Measurements from ENCODE around the gene STYXL1. TPM values are rescaled to one million over a fixed set of nuclear protein-coding genes. Genes with fewer than 3 reads are reported as not detected.
"Not testable (repeated sequence)": the region's sequence is repeated elsewhere in the genome, so short reads cannot be mapped to it uniquely, and the experiment has no call there.

STYXL1 gene
- total and polyA plus RNA-seq, 7 donors, result 9.4 to 81.4 (median 30.7) TPM

- intact Hi-C loops (cut with DNase I), result no loop called here
- TF ChIP-seq CTCF (IDR thresholded peaks at IDR 0.05) (no peak), POLR2A (IDR thresholded peaks at IDR 0.05) (no peak), EP300 (IDR thresholded peaks at IDR 0.05) (no peak)
- no peaks in the 10 kb centered on the region for H3K36me3 ChIP-seq
Measured at GRCh38 chr7:76089865-76090475, 42.2 kb upstream of the STYXL1 start.

GRCh38 chr7:76087362-76087791 is 39.6 kb upstream of the STYXL1 start:
- H3K36me3 ChIP-seq; DNase-seq; H3K27me3 ChIP-seq; H3K27ac ChIP-seq; H3K4me3 ChIP-seq; H3K9me3 ChIP-seq; intact Hi-C loops (cut with DNase I); H3K4me1 ChIP-seq: not testable (repeated sequence)
- 11 to 45% methylated on average over 5 of the region's 5 CpGs for WGBS, 2 donors

More at GRCh38 chr7:76089865-76090475, 42.2 kb upstream of the STYXL1 start:
- Histone ChIP-seq H3K4me1 (no peaks in the 10 kb centered on the region), H3K9me3 (no peaks in the 10 kb centered on the region), H3K27me3 (no peaks in the 10 kb centered on the region), H3K4me3 (no peak overlapping the region), H3K27ac (no peak overlapping the region)
- 77 to 88% methylated on average over 10 of the region's 10 CpGs for WGBS, 2 donors
- DNase-seq, result no peak

GRCh38 chr7:76086070-76086469 is 38.3 kb upstream of the STYXL1 start:
- intact Hi-C loops (cut with DNase I), result no loop called here
- H3K4me1 ChIP-seq, result no peaks in the 10 kb centered on the region
- no peaks in the 10 kb centered on the region for H3K36me3 ChIP-seq
- TF ChIP-seq CTCF (IDR thresholded peaks at IDR 0.05) (no peak), POLR2A (IDR thresholded peaks at IDR 0.05) (no peak), EP300 (IDR thresholded peaks at IDR 0.05) (no peak), POLR2AphosphoS5 (IDR thresholded peaks at IDR 0.05) (no peak)
- H3K4me3 ChIP-seq, result no peak overlapping the region
- H3K27ac ChIP-seq, result no peak overlapping the region
- no peaks in the 10 kb centered on the region for H3K9me3 ChIP-seq
- no peaks in the 10 kb centered on the region for H3K27me3 ChIP-seq
- 92 to 93% methylated on average over 4 of the region's 4 CpGs for WGBS, 2 donors
- DNase-seq, result no peak

GRCh38 chr7:76084115-76084514 is 36.3 kb upstream of the STYXL1 start:
- H3K27me3 ChIP-seq; H3K27ac ChIP-seq; intact Hi-C loops (cut with DNase I); H3K4me3 ChIP-seq; H3K4me1 ChIP-seq; DNase-seq; H3K36me3 ChIP-seq; H3K9me3 ChIP-seq: not testable (repeated sequence)
- 90 to 94% methylated on average over 2 of the region's 2 CpGs for WGBS, 2 donors

GRCh38 chr7:76080204-76080603 is 32.4 kb upstream of the STYXL1 start:
- Histone ChIP-seq H3K4me3 (no peak overlapping the region), H3K9me3 (no peaks in the 10 kb centered on the region), H3K27me3 (no peaks in the 10 kb centered on the region), H3K36me3 (no peaks in the 10 kb centered on the region), H3K4me1 (no peaks in the 10 kb centered on the region), H3K27ac (no peak overlapping the region)
- DNase-seq, result no peak
- WGBS, 2 donors, result 89% methylated on average over 5 of the region's 5 CpGs
- TF ChIP-seq POLR2A (IDR thresholded peaks at IDR 0.05), result no peak
- TF ChIP-seq CTCF (IDR thresholded peaks at IDR 0.05), result no peak
- TF ChIP-seq EP300 (IDR thresholded peaks at IDR 0.05), result no peak
- intact Hi-C loops (cut with DNase I), result no loop called here

GRCh38 chr7:76077435-76077834 is 29.6 kb upstream of the STYXL1 start:
- 48 to 60% methylated on average over 3 of the region's 3 CpGs for WGBS, 2 donors
- no peak for DNase-seq
- H3K9me3 ChIP-seq, result no peaks in the 10 kb centered on the region
- intact Hi-C loops (cut with DNase I), result loop anchor here (10.0 kb wide), 1 partner anchor 237 kb away; no protein-coding TSS in a partner anchor
- no peaks in the 10 kb centered on the region for H3K4me1 ChIP-seq
- no peak overlapping the region for H3K4me3 ChIP-seq
- H3K27me3 ChIP-seq, result no peaks in the 10 kb centered on the region
- no peak for TF ChIP-seq POLR2A (IDR thresholded peaks at IDR 0.05)
- no peak for TF ChIP-seq CTCF (IDR thresholded peaks at IDR 0.05)
- TF ChIP-seq EP300 (IDR thresholded peaks at IDR 0.05), result no peak
- no peak for TF ChIP-seq POLR2AphosphoS5 (IDR thresholded peaks at IDR 0.05)
- no peaks in the 10 kb centered on the region for H3K36me3 ChIP-seq
- H3K27ac ChIP-seq, result no peak overlapping the region

Data from sigmoid colon (tissue), 7 donors.